PC-3 (cell line): ENCODE data around the gene NADK.

Experiments
- CTCF ChIP-seq: fragments of 300-600 bp; sonication (generic); conservative IDR thresholded peaks from 2 replicates; pipeline ENCODE4 v1.5.1; 2017; ENCODE audit warnings: antibody characterized with exemption, low read depth, mild to moderate bottlenecking, low read length
- EZH2phosphoT487 ChIP-seq: fragments of 300-600 bp; sonication (generic); IDR thresholded peaks from 2 replicates; pipeline ENCODE4 v1.6.1; 2018; ENCODE audit warnings: mild to moderate bottlenecking, antibody characterized with exemption, low read length, borderline replicate concordance

- no peak for TF ChIP-seq CTCF
- no peak for TF ChIP-seq EZH2phosphoT487
These were observed 48.3 kb upstream of the NADK start for GRCh38 chr1:1826356-1827088.
